HTERT RPE-1 (cell line): ENCODE data around the gene TECPR1.

Source experiments
- in situ Hi-C: fragments of 300-500 bp; cut with MboI; formaldehyde crosslinking; loops from 4 replicates; pipeline ENCODE4 v1.14.3; 2020; ENCODE audit warnings: low sequenced_read_pairs

Gene TECPR1, protein sequence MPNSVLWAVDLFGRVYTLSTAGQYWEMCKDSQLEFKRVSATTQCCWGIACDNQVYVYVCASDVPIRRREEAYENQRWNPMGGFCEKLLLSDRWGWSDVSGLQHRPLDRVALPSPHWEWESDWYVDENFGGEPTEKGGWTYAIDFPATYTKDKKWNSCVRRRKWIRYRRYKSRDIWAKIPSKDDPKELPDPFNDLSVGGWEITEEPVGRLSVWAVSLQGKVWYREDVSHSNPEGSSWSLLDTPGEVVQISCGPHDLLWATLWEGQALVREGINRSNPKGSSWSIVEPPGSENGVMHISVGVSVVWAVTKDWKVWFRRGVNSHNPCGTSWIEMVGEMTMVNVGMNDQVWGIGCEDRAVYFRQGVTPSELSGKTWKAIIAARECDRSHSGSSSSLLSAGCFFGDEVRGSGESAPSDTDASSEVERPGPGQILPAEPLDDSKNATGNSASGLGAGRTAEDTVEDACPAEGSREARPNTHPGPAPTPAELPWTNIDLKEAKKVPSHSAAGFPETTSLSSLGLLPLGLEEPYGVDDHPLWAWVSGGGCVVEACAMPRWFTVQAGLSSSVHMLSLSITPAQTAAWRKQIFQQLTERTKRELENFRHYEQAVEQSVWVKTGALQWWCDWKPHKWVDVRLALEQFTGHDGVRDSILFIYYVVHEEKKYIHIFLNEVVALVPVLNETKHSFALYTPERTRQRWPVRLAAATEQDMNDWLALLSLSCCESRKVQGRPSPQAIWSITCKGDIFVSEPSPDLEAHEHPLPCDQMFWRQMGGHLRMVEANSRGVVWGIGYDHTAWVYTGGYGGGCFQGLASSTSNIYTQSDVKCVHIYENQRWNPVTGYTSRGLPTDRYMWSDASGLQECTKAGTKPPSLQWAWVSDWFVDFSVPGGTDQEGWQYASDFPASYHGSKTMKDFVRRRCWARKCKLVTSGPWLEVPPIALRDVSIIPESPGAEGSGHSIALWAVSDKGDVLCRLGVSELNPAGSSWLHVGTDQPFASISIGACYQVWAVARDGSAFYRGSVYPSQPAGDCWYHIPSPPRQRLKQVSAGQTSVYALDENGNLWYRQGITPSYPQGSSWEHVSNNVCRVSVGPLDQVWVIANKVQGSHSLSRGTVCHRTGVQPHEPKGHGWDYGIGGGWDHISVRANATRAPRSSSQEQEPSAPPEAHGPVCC

DNA sequence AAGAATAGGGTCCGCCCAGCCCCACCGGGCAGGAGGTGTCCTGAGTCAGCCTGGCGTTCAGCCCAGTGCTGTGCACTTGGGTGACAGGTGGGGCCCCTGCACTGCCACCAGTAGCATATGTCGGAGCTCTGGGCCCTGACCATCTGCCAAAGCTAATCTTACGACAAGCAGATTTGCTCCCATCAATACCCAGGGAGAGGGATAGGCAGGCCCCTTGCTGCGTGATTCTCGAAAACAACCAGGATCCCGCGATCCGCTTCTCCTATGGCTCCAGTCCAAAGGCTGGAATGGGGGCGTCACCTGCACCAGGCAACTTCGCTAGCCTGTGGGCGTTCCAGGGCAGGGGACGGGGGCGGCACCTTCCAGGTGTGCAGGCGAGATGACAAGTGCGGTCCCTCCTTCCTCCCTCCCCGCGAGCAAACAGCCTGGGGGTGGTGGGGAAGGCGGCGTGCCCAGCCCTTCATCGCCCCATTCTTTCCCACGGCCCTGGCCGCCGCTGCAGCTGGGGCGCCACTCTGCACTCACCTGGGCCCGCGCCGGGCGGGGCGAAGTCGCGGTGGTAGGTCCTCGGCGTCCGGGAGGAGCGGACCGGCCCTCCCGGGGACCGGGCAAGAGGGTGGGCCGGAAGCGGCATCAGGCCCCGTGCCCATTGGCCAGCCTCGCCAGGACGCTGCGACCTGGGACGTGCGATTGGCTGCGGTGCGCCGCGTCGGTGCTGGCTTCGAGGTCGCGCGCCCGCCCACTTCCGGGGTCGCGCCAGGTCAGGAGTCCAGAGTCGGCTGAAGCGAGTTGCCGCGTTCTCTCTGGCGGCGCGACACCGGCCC is at the start of gene TECPR1:
Gene TECPR1 (minus strand): TSS at position 632 of the 824 bp plus-strand sequence. CDS start 6,086 bp downstream, outside the sequence.
- in situ Hi-C loops: no loop called here

DNA sequence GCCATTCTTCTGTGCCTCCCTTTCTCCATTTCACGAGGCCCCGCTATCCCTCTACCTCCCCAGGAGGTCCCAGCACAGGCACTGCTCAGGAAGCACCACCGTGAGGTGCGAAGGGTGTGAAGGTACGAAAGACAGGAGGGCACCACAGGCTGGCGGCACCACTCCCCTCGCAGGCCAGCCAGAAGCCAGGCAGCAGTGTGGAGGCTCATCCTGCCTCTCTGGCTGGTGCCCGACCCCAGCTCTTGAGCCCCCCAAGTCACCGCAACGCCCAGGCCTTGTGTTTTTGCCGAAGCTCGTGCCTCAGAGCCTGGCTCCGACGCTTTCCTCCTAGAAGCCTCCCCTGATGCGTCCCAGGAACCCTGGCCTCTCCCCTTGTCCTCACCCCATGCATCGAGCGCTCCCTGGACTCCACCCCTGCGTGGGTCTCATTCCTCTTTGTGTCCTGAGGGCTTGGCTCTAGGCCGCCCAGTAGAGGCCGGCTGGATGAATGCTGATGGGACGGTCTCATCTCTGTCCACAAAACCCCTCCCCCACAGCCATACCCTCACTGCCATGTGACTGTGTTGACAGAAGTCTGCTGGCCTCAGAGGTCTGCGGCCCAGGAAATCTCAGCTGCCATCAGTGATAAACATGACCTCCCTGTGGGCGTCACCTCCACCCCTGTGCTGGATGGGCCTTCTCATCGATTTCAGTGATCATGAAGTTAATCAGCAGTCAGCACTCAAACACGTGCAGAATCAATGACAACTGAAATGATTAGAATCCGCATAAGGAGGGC is 48.8 kb upstream of the TECPR1 start:
- in situ Hi-C loops: no loop called here

DNA sequence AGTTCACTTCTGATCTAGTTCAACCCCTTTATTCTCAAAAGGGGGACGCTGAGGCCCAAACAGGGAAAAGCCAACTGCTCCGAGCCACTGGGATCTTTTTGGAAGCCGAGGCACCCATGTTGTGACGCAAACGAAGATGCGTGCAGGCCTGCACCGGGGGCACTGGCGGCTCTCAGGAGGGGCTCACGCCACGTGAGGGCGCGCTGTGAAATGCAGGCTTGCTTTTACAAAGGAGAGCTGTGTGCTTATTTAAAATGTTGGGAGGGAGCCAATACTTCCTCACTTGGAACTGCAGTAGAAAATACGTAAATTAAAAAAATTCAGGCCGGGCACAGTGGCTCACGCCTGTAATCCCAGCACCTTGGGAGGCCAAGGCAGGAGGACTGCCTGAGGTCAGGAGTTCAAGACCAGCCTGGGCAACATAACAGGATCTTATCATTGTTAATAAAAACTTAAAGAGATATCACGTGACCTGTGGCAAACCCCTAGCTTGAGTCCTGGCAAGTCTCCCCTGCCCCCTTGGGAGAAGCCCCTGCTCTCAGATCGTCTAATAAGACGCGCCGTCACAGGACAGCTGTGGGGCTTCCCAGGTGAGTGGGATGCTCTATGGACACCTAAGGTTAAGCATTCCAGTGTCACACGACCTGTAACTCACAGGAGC is 45.7 kb upstream of the TECPR1 start:
- in situ Hi-C loops: no loop called here

DNA sequence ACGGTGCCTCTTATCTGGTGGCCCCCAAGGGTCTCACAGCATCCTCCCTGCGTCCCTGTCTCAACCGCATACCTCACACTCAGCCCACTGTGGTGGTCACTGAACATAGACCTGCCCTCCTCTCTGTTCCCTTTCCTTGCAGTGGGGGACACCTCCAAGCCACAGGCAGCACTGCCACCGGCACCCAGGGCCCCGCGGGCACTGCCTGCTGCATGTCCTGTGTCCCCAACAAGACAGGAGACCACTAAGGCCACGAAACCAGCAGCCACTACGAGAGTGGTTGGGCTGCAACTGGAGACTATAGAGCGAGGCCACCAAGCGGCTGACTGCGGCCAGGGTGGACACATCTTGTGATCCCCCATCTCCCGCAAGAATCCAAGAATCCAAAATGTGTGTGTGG is 44.8 kb upstream of the TECPR1 start:
- in situ Hi-C loops: no loop called here

DNA sequence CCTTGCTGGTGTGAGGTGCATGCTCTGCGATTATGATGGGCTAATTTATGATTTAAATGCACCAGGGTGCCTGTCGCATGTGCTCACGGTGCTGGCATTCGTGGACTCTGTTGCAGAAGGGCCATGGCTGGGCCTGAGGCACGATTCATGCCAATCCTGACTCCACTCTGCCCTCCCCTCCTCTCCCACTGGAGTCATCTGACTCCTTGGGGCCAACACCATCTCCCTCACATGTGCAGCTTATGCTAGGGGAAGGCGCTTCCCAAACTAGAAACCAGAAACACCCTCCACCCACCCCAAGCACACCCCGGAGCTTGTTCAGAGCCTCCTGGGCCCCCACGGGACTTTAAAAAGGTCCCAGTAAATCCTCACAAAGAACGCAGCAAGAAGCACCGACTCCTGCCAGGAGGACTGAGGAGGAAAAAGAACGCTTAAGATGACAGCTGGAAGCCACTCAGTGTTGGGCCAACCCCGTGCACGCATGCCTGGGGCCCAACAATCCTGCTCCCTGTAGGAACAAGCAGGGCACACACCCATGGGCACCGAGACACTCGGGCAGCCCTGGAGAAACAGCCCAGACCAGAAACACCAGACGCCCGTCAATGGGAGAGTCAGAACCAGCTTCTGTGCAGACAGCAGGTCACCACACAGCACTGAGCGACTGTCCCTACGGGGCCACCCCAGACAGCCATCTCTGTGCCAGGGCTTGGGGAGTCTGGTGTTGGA is 43.6 kb upstream of the TECPR1 start:
- in situ Hi-C loops: no loop called here

DNA sequence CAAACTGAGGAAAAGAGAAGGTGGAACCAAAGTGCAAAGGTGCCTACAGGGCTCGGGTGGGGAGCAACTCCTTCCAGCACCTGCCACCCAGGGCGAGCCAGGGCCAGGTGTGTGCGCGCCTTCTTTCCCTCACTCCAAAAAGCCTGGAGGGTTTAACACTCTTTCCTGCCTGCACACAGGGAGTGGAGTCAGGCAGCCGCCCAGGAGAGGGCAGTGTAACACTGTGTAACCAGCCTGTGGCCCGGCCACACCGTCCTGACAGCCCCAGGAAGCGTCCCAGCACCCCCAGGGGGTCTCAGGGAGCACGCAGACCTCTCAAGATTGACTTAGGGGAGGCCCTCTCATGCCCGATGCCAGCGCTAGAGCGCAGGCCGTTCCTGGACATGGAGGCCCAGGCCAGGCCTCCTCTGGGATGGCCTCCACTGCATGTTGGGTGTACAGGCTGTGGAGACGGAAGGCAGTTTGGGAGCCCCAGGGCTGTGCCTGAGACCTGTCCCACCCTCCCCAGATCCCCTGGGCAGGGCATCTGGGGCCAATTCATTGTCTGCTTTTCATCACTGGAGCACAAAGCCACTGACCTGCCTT is 42.9 kb upstream of the TECPR1 start:
- in situ Hi-C loops: no loop called here

DNA sequence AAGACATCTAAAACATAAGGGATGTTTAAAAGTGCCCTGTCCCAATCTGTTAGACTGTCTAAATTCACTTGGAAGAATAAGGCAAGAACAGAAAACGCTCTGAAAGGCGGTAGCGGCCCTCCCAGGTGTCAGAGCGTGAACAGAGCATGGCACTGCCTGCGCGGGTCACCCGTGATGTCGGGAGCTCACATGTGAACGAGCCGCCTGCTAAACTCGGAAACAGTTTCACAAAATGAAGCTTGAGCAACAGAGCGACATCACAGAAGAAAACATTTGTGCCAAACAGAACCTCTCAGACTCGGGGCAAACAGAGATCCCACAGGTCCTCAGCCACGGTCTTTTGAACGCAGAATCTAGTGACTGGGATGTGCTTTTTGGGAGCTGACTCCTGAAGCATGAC is 42.3 kb upstream of the TECPR1 start:
- in situ Hi-C loops: no loop called here

DNA sequence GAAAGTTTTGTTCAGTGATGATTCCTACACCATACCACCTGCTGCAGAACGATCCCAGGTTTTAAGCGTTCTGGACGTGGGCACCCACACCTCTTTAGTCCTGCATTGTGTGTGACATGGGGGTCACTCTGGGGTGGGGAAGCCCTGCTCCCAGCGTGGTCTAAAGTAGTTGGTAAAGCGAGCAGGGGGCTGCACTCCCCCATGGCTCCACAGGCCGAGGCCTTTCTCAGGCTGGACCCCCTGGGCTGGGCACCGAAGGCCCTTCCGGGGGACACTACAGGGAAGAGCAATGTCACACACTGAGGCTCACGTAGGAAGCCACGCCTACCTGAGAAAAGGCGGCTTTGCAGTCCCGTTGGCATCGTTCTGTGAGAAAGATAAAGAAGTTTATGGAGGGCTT is 41.7 kb upstream of the TECPR1 start:
- in situ Hi-C loops: no loop called here

DNA sequence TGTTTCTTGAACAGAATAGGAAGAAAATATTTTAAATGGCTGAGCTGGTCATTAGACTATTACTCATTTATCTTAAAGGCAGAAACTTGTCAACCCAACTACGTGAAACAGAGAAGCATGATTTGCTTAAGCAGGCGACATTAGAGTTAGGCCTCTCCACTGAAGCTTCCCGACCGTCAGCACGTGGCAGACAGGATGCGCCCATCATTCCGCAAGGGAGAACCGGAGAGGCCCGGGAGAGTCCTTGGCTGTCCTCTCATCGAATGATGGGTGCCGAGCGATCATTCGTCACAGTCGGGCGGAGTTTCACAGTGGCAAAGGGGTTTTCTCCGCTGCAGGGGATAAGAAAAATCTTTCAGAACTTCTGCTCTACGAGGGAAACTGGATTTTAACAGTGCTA is 41.2 kb upstream of the TECPR1 start:
- in situ Hi-C loops: no loop called here

DNA sequence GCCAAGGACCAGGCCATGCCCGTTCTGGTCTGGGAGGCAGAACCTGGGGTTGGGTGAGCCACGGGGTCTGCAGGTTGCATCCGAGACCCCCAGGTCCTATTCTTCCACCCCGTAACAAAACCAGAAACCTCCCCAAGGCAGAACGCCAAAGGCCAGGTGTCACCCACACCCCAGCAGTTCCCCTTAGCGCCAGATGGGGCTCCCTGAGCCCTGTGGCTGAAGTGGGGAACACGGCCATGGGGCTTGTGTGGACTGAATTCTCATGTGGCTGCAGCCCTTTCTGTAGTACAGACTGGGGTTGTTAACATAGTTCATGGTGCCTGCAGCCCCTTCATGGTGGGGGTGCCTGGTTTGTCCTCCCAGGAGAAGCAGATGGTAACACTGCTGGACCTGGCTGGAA is 39.7 kb upstream of the TECPR1 start:
- in situ Hi-C loops: no loop called here

DNA sequence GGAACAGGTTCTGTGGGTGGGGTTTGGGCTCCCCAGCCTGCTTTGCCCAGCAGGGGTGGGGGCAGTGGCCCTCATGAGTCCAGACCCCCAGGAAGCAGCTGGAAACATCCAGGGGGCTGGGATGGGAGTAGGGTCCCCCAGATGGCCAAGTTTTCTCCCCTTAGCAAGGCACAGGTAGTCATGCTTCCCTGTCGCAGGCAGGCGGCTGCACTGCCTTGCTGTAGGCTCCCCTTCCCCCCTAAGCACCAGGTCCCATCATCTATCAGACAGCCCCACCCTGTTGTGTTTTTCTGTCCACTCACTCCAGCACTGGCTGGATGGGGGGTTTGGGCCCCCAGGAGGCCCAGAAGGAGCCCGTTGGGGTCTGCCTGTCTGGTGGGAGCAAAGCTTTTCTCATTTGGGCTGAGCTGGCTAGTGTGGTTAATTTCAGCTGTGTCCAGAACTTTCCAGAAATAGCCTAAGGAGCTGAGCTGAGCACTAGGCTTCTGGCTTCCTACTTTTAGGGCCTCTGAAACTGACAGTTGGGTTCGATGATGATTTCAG is 37.4 kb upstream of the TECPR1 start:
- in situ Hi-C loops: no loop called here

DNA sequence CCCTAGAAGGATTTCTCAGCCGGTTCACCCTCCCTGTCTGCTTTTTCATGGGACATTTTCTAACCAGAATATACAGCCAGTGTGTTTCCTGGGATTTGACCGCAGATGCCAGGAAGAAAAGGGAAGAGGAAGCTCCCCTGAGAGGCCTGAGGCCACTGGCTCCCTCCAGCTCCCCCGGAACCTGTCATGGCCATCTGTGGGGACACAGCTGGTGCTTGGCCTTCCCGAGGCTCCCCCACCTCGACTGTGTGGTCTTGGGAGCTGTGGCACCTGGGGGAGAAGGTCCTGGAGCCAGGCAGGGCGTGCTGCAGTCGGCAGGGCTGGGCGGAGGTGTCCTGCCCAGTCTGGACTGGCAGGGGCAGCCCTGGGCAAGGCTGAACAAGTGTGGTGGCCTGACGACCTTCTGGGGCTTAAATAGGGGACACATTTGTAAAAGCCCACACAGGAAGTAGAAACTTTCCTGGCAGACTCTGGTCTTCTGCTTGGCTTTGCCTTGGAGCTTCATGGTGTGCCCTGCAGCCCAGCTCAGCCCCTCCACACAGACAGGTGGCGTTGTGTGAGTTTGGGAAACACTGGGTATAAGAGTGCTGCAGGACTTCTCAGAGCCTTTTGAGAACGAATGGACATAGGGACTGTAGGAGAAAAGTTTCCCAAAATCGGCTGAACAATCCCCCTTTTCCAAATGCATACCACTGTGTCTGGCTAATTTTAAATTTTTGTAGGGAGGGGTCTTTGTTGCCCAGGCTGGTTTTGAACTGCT is 36.2 kb upstream of the TECPR1 start:
- in situ Hi-C loops: no loop called here

DNA sequence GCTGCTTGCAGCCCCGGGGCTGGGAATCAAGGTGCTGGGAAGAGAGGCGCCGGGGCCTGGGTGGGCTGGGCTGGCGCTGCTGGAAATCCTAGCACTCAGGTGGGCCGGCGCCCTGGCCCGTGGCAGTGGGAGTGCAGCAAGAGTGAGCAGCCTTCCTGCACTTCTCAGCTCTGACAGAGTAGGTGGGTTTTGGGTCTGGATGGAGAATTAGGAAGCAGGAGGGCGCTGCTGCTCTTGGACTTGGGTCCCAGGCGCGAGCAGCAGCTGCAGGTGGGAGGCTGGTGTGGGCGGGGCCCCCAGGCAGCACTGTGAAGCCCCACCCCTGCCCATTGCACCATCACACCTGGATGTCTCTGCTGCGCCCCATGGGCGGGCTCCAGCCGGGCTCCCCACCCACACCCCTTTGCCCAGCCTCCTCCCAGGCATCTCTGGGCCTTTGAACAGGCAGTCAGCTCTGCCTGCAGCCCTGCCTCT is 35.5 kb upstream of the TECPR1 start:
- in situ Hi-C loops: no loop called here

DNA sequence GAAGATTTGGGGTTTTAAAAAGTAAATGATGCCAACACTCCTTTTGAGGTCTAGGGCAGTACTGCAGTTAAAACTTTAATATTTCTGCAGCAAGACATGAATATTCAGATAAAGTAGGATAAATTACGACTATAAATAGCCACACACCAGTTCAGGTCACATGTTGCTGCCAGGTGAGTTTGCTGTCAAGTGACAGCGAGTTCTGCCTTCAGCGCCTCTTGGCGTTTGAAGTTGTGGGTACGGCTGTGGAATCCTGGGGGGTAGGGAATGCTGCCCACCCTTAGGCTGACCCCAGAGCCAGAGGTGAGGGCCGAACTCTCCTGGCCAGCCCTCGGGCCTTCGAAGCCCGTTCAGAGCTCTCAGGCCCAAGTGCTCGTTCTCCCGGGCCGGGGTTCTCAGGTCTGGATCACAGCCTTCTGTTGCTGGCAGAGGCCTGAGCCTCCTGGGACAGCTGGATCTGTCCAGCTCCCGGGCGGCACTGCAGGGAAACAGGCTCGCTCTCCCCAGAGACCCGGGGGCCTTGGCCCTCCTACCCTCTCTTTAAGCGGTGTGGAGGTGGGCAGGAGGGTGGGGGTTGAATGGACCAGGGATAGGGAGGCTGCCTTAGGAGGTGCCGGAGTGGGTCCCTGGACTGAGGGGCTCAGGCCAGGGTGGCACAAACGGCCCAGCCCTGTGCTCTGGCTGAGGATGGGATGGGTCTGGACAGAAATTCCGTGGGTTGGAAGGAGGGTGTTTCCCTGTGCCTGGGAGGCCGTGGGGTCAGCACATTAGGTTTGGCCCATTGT is 34.9 kb upstream of the TECPR1 start:
- in situ Hi-C loops: no loop called here

DNA sequence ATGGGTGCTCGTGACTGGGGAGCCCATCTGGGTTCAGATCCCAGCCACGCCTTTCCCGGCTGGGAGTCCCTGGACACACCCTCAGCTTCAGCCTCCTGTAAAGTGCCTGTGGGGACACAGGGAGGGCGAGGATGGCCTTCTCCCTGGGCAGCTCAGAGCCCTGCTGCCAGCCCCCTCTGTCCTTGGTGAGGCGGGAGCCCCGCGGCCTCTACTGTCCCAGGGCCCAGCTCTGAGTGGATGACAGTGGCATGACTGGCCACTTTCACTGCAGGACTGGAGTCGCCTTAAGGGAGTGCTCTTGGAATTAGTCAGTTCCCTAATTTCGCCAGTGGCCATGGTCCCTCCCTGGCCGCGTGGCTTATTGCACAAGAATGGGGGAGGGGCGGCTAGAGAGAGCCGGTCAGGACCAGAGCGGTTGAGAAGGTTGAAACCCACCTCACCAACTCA is 34.1 kb upstream of the TECPR1 start:
- in situ Hi-C loops: no loop called here
